Activated T-helper 17 cell treated with anti-CD3 and anti-CD28 coated beads, Interleukin-2, amount 50 U/mL, for 72 hours (primary cell): ENCODE measurements around the gene NXNL2. TPM values are rescaled to one million over a fixed set of nuclear protein-coding genes. Genes with fewer than 3 reads are reported as not detected.
A peak's percentile ranks its signal among the peaks of the same experiment; 100 is the strongest.

Experiments
- ATAC-seq: fragments of 150-1000 bp; cut with Tn5 transposase; replicated peaks from 2 replicates; pipeline ENCODE4 v1.10.0; 2021; ENCODE audit warnings: mild to moderate bottlenecking, moderate library complexity
- H3K27ac Mint-ChIP-seq: one replicate; pipeline ENCODE4 v1.8.0; 2022; ENCODE audit warnings: mixed read lengths
- H3K27me3 Mint-ChIP-seq: one replicate; pipeline ENCODE4 v1.8.0; 2022; ENCODE audit warnings: mixed read lengths
- H3K36me3 Mint-ChIP-seq: one replicate; pipeline ENCODE4 v1.8.0; 2022; ENCODE audit warnings: low read depth, mild to moderate bottlenecking, mixed read lengths
- H3K4me1 Mint-ChIP-seq: one replicate; pipeline ENCODE4 v1.8.0; 2022; ENCODE audit warnings: mixed read lengths
- H3K4me3 Mint-ChIP-seq: one replicate; pipeline ENCODE4 v1.8.0; 2022; ENCODE audit warnings: mild to moderate bottlenecking, mixed read lengths
- H3K9me3 Mint-ChIP-seq: one replicate; pipeline ENCODE4 v1.8.0; 2022; ENCODE audit warnings: mixed read lengths
- total RNA-seq, 2 donors: library from RNA; stranded (reverse); gene quantifications; one replicate each; pipeline ENCODE4 v1.2.3, GENCODE V29; 2022

Gene NXNL2
- total RNA-seq, result not detected

GRCh38 chr9:88534456-88535225 is at the start of gene NXNL2:
TSS of gene NXNL2 (plus strand) at chr9:88535178. CDS start at chr9:88535435, 257 bp downstream.
- peaks cover 17% of the 10 kb centered on the region for H3K27me3 Mint-ChIP-seq
- ATAC-seq, result peak; percentile 11
- no peaks in the 10 kb centered on the region for H3K36me3 Mint-ChIP-seq
- H3K9me3 Mint-ChIP-seq, result no peaks in the 10 kb centered on the region
- peak within 1 kb of the TSS; percentile 38 for H3K4me3 Mint-ChIP-seq
- H3K4me1 Mint-ChIP-seq, result peaks cover 4% of the 10 kb centered on the region
- H3K27ac Mint-ChIP-seq, result no peak within 1 kb of the TSS

DNA sequence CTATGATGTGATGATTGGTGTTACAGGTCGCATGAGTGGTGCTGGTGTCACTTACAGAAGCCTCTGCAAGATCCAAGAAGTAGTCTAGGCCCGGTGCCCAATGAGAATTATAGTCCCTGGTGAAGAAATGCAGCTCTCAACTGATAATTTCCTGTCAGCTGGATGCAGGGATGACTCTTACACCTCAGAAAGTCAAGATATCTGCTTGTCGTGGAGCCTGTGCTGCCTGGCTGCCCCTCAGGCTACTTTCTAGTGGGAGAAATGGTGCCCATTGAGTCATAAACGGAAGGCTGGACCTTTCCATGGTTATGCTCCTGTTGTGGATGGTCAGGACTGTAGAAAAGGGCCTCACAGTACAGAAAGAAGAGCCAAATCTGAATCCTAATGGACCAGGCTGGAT is 46.8 kb upstream of the NXNL2 start:
- ATAC-seq, result no peak
- H3K27me3 Mint-ChIP-seq, result no peaks in the 10 kb centered on the region
- H3K27ac Mint-ChIP-seq, result no peak overlapping the region
- no peaks in the 10 kb centered on the region for H3K4me1 Mint-ChIP-seq
- H3K9me3 Mint-ChIP-seq, result no peaks in the 10 kb centered on the region
- H3K36me3 Mint-ChIP-seq, result no peaks in the 10 kb centered on the region
- H3K4me3 Mint-ChIP-seq, result no peak overlapping the region

GRCh38 chr9:88494983-88495721 is 39.8 kb upstream of the NXNL2 start:
- no peaks in the 10 kb centered on the region for H3K9me3 Mint-ChIP-seq
- no peaks in the 10 kb centered on the region for H3K4me1 Mint-ChIP-seq
- no peak overlapping the region for H3K27ac Mint-ChIP-seq
- no peak for ATAC-seq
- H3K4me3 Mint-ChIP-seq, result no peak overlapping the region
- H3K36me3 Mint-ChIP-seq, result no peaks in the 10 kb centered on the region
- H3K27me3 Mint-ChIP-seq, result no peaks in the 10 kb centered on the region

DNA sequence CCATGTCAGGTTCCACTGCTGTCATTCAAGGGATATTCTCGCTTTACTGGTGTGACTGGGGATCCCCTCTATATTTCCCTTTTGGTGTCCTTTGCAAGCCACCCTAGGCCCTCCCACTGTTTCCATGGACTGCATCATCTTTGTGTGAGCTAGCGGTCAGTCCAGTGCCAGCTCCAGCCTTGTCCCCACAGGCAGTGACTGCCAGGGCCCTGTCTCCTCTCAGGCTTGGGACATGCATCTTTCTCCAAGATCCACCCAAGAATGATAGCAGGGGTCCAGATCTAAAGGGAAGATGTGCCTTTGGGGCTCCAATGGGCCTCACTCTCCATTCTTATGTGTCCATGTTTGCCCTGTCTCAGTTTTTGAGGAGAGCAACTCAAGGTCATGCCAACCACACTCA is 37.8 kb upstream of the NXNL2 start:
- H3K27me3 Mint-ChIP-seq, result no peaks in the 10 kb centered on the region
- H3K9me3 Mint-ChIP-seq, result no peaks in the 10 kb centered on the region
- no peaks in the 10 kb centered on the region for H3K4me1 Mint-ChIP-seq
- H3K36me3 Mint-ChIP-seq, result no peaks in the 10 kb centered on the region
- ATAC-seq, result no peak
- no peak overlapping the region for H3K27ac Mint-ChIP-seq
- no peak overlapping the region for H3K4me3 Mint-ChIP-seq

GRCh38 chr9:88498880-88499279 is 36.1 kb upstream of the NXNL2 start:
- no peaks in the 10 kb centered on the region for H3K4me1 Mint-ChIP-seq
- no peaks in the 10 kb centered on the region for H3K27me3 Mint-ChIP-seq

DNA sequence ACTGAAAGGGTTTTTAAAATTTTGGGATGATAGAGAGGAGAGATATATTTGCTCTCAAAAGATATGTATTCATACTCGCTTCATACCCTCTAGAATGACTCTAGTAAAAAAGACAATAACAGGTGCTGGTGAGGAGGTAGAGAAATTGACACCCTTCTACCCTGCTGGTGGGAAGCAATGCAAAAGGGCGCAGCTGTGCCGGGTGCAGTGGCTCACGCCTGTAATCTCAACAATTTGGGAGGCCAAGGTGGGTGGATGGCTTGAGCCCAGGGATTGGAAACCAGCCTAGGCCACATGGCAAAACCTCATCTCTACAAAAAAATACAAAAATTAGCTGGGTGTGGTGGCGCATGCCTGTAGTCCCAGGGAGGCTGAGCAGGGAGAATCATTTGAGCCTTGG is 33.9 kb upstream of the NXNL2 start:
- no peak for ATAC-seq
- Mint-ChIP-seq H3K27ac (no peak overlapping the region), H3K4me3 (no peak overlapping the region), H3K36me3 (no peaks in the 10 kb centered on the region), H3K9me3 (no peaks in the 10 kb centered on the region), H3K4me1 (no peaks in the 10 kb centered on the region), H3K27me3 (peaks cover 9% of the 10 kb centered on the region)

More at GRCh38 chr9:88498880-88499279, 36.1 kb upstream of the NXNL2 start:
- no peaks in the 10 kb centered on the region for H3K9me3 Mint-ChIP-seq
- H3K27ac Mint-ChIP-seq, result no peak overlapping the region
- no peaks in the 10 kb centered on the region for H3K36me3 Mint-ChIP-seq
- no peak for ATAC-seq
- H3K4me3 Mint-ChIP-seq, result no peak overlapping the region

GRCh38 chr9:88502552-88503034 is 32.4 kb upstream of the NXNL2 start:
- Mint-ChIP-seq H3K4me1 (no peaks in the 10 kb centered on the region), H3K27me3 (peaks cover 9% of the 10 kb centered on the region), H3K4me3 (no peak overlapping the region), H3K27ac (no peak overlapping the region), H3K9me3 (no peaks in the 10 kb centered on the region), H3K36me3 (no peaks in the 10 kb centered on the region)
- ATAC-seq, result no peak

GRCh38 chr9:88503081-88503844 is 31.7 kb upstream of the NXNL2 start:
- Mint-ChIP-seq H3K27me3 (peaks cover 9% of the 10 kb centered on the region), H3K36me3 (no peaks in the 10 kb centered on the region), H3K9me3 (no peaks in the 10 kb centered on the region), H3K4me1 (no peaks in the 10 kb centered on the region), H3K27ac (no peak overlapping the region), H3K4me3 (no peak overlapping the region)
- no peak for ATAC-seq

DNA sequence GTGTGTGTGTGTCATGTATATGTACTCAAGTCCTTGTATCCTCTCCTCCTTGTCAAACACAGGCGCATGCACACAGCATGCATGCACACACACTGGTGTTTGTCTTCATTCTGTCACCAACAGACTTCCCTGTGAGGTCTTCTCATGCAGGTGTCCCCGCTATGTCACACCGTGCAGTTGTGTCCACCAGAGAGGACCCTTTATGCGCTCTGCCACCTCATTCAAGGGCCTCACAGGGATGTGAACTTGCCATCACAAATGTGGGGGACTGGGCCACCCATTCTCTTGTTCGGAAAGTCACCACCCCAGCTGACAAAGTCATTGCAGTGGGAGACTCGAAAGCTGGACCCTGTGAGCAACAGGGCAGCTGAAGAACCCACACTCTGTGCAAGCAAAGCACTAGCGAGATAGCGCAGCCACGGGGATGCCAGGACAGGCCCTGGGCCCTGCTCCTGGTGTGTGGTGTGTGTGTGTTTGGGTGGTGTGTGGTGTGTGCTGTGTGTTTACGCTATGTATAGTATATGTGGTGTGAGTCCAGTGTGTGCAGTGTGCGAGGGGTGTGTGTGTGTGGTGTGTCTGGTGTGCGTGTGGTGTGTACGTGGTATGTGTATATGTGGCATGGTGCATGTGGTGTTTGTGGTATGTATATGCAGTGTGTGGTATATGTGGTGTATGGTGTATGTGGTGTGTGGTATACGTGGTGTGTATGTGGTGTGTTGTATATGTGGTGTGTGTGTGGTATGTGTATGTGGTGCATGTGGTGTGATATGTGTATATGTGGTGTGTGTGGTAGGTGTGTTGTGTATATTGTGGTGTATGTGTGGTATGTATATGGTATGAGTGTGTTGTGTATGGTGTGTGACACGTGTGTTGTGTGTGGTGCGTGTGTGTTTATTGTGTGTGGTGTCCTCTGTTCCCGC is 30.9 kb upstream of the NXNL2 start:
- Mint-ChIP-seq H3K9me3 (no peaks in the 10 kb centered on the region), H3K4me1 (no peaks in the 10 kb centered on the region), H3K27me3 (peaks cover 9% of the 10 kb centered on the region), H3K4me3 (no peak overlapping the region), H3K27ac (no peak overlapping the region), H3K36me3 (no peaks in the 10 kb centered on the region)
- no peak for ATAC-seq

GRCh38 chr9:88508326-88508725 is 26.7 kb upstream of the NXNL2 start:
- H3K4me1 Mint-ChIP-seq, result no peaks in the 10 kb centered on the region
- no peak overlapping the region for H3K4me3 Mint-ChIP-seq
- H3K27me3 Mint-ChIP-seq, result peaks cover 13% of the 10 kb centered on the region
- no peak overlapping the region for H3K27ac Mint-ChIP-seq
- H3K36me3 Mint-ChIP-seq, result no peaks in the 10 kb centered on the region
- H3K9me3 Mint-ChIP-seq, result no peaks in the 10 kb centered on the region
- no peak for ATAC-seq

DNA sequence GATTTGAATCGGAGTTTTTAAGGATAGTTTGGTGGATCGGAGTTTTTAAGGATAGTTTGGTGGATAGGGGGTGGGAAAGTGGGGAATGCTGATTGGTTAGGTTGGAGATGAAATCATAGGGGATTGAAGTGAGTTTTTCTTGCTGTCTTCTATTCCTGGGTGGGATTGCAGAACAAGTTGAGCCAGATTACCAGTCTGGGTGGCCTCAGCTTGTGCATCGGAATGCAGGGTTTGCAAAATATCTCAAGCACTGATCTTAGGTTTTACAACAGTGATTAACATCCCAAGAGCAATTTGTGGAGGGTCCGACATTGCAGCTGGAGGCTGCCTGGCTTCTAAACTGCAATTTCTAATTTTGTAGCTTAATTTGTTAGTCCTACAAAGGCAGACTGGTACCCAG is 23.1 kb upstream of the NXNL2 start:
- Mint-ChIP-seq H3K27ac (no peak overlapping the region), H3K27me3 (peaks cover 4% of the 10 kb centered on the region), H3K4me1 (no peaks in the 10 kb centered on the region), H3K4me3 (no peak overlapping the region), H3K9me3 (no peaks in the 10 kb centered on the region), H3K36me3 (no peaks in the 10 kb centered on the region)
- ATAC-seq, result no peak

GRCh38 chr9:88514247-88514646 is 20.7 kb upstream of the NXNL2 start:
- no peak for ATAC-seq
- Mint-ChIP-seq H3K4me1 (no peaks in the 10 kb centered on the region), H3K9me3 (no peaks in the 10 kb centered on the region), H3K27me3 (peaks cover 7% of the 10 kb centered on the region), H3K27ac (no peak overlapping the region), H3K4me3 (no peak overlapping the region), H3K36me3 (no peaks in the 10 kb centered on the region)

GRCh38 chr9:88521308-88521707 is 13.7 kb upstream of the NXNL2 start:
- H3K27me3 Mint-ChIP-seq, result peaks cover 23% of the 10 kb centered on the region
- no peaks in the 10 kb centered on the region for H3K4me1 Mint-ChIP-seq
- no peak overlapping the region for H3K27ac Mint-ChIP-seq
- H3K9me3 Mint-ChIP-seq, result no peaks in the 10 kb centered on the region
- H3K4me3 Mint-ChIP-seq, result no peak overlapping the region
- ATAC-seq, result no peak
- no peaks in the 10 kb centered on the region for H3K36me3 Mint-ChIP-seq

- H3K9me3 Mint-ChIP-seq, result no peaks in the 10 kb centered on the region
- no peak overlapping the region for H3K27ac Mint-ChIP-seq
- no peaks in the 10 kb centered on the region for H3K4me1 Mint-ChIP-seq
- H3K4me3 Mint-ChIP-seq, result no peak overlapping the region
- H3K27me3 Mint-ChIP-seq, result peaks cover 23% of the 10 kb centered on the region
- no peaks in the 10 kb centered on the region for H3K36me3 Mint-ChIP-seq
- ATAC-seq, result no peak
These were observed 12.6 kb upstream of the NXNL2 start for GRCh38 chr9:88522360-88522759.
